ENCODE results near the gene DIP2C.
A peak's percentile ranks its signal among the peaks of the same experiment; 100 is the strongest.
"Not testable (repeated sequence)": the region's sequence is repeated elsewhere in the genome, so short reads cannot be mapped to it uniquely, and the experiment has no call there.

DIP2C gene

DNA sequence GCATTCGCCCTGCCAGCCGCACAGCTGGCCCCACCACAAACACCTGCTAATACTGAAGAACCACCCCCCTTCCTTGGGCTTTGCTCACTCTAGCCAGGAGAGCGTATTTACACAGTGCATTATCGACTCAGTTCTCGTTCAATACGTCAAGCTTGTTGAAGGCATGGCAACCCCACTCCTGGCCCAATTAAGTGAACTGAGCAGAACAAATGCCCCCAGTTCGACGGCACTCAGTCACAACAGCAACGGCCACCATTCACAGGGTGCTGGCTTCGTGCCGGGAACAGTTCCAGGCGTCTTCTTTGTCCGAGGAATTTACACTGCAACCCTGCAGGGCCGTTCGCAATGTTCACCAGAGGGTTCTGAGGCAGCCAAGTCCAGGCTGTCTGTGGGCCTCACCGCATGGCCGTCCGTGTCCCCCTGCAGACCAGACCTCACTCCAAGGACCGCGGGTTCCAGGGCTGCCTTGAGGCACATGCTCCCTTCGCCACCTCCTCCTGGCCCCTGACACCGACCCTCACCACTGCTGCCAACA is 175.3 kb downstream of the DIP2C start:
- no peak for DNase-seq (ENCODE audit: low spot score)

DNA sequence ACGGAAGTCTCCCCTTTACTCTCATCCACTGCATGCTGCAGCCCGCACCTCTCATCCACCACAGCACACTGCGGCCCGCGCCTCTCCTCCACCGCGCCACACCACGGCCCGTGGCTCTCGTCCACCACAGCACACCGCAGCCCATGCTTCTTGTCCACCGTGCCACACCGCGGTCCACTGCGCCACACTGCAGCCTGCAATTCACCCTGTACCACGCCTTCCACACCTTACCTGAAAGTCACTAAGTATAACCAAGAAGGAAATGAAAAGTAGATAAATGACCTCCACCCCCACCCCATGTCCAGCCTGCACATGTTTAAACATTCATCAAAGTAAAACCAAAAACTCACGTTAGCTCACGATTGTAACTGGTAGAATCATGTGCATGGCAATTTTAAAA is 176.1 kb downstream of the DIP2C start:
- DNase-seq (ENCODE audit: low spot score) = peak; percentile 30

DNA sequence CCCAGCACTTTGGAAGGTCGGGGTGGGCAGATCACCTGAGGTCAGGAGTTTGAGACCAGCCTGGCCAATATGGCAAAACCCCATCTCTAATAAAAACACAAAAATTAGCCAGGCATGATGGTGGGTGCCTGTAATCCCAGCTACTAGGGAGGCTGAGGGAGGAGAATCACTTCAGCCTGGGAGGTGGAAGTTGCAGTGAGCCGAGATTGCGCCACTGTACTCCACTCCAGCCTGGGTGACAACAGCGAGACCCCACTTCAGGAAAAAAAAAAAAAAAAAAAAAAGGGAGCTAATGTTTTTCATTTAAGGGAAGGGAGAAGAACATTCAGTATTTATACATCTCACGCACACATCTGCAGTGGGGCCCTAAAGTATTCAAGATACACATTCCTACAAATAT is 176.8 kb downstream of the DIP2C start:
- DNase-seq (ENCODE audit: low spot score) = not testable (repeated sequence)

DNA sequence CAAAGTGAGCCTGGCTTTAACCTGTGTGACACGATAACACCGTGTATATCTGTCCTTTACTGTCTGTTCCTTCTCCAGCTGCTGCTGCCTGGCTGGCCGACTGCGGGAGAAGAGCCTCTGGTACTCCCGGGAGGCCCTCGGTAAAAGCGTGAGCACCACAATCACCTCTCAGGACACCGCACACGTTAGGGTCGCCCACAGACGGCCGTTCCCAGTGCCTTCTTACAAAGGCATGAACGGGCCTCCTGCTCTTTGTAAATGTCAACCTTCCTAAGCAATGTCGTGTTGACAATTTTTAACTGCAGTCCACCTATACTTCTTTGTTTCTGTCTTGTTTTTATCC is 177.6 kb downstream of the DIP2C start:
- DNase-seq (ENCODE audit: low spot score) = no peak

DNA sequence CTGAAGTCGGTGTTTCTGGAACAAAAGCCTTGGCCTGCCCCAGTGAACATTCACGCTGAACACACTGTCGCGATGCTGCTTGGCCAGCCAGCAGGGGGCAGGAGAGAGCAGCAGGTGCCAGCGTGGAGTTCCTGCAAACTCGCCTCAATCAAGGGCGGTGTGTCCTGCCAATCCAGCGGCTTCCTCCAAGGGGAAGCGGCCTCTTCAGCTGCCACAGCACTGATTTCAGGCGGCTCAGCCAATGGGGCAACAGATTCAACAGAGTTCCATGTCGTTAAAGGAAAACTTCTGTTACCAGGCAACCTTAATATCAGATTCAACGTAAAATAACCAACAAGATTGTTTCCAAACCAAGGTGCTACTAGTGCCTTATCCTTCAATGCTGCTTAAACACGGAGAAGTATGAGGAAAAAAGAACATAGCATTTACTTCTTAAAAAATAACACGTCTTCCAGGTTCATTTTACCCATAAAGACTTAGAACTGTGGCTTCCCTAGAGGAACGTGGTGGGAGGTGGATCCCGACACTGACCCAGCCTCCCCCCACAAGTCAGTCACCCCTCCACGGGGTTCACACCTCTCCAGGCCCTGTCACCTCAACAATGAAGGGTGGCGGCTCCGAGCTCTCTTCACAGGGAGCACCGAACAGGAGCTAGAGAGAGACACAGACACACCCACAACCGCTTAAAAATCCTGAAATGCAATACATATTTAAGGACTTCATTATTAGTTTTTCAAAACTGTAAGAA is 178.2 kb downstream of the DIP2C start:
- DNase-seq (ENCODE audit: low spot score) = peak; percentile 94

DNA sequence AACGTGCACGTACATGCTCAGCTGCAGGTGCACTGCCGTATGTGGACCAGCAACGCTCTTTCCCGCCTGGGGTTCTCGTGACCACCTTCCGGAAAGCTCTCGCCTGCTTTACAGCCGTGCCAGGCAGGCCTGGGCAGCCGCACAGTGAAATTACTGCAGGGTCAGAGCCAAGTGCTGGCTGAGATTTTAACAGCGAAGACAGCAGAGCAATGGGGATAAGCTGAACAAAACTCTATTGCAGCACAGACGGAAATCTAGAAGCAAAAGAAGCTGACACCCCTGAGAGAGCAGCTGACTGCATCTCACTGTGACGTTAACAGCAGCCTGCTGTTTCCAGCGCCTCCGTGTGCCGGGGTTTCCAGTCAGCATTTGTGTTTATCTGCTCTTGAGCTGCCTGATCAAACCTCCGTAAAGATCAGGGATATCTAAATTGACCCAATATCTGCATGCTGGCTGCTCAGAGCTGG is 179.0 kb downstream of the DIP2C start:
- no peak for DNase-seq (ENCODE audit: low spot score)

DNA sequence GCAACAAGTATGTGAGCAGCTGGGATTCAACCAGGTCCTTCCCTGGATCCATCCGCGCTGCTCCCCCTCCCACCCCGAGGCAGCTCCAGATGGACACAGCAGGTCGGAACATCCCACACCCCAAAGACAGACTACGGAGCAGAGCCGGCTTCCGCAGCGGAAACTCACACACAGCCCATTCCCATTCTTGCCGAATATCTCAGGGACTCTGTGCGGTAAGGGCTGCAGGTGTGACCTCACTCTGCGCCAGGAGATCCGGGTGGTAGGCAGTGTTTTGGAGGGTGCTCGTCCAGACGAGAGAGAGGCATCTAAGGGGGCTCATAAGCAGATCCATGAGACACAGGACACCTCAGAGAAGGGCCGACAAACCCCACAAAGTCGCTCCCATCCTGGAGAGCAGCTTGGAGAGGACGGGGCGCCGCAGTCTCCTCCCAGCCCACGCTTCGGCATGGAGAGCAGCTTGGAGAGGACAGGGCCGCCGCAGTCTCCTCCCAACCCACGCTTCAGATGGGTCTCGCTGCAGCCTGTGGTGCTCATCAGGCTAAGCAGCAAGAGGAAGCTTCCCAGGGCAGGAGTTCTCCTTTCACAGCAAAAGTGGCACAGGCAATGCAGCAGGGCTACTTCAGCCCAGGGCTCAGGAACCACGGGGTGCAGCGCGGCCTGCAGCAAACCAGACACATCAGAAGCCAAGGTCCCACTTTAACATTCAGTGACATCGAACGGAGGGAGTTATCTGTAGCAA is 179.9 kb downstream of the DIP2C start:
- DNase-seq (ENCODE audit: low spot score) = no peak

DNA sequence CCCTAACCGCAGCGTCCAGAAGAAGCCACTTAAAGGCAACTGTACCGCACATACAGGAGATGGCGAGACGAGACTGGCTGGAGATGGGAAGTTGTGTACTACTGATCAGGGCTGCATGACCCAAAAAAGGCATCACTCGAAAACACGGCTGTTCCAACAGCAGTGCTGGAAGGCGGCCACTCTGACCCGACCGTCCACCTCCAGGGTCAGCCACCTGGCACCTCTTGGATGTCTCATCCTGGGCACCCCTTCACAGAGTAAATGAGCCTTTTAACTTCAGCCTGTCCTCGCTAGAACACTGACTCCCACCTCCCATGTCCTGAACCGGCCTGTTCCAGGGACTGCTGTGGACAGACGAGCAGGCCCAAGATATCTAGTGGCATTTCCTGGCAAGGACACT is 180.7 kb downstream of the DIP2C start:
- no peak for DNase-seq (ENCODE audit: low spot score)

DNA sequence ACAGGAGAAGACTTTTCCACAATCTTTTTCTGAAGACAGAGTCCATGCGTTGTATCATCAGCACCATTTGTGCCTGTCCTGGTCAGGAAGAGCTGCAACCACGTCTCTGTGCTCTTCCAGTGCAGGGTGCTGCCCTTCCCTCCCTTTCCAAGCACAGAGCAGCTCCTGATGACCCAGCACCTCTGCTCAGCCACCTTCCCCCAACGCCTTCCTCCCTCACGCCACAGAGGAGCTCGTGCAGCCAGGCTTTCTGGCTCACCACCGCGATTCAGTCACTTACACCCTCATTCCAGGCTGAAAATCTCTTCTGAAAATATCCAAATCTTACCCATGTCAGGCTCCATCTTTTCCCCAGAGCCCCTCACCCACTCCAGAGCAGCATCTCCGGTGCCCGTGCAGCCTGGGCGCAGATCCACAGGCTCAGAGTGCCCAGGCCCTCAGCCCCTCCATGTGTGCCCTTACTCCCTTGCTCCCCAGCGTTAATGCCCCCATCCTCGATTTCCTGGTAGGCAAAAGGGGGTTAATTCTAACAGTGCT is 181.5 kb downstream of the DIP2C start:
- DNase-seq (ENCODE audit: low spot score) = no peak

DNA sequence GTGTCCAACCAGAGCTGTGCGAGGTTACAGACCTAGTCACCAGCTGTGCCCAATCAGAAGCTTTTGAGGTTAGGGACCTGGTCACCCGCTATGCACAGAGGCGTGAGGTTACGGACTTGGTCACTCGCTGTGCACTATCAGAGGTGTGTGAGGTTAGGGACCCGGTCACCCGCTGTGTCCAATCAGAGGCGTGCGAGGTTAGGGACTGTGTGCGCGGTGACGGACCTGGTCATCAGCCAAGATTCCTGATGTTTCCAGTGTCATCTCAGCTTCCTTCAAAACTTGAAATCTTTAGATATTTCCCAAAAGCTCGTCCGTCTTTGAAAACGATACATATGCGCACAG is 182.1 kb downstream of the DIP2C start:
- no peak for DNase-seq (ENCODE audit: low spot score)

DNA sequence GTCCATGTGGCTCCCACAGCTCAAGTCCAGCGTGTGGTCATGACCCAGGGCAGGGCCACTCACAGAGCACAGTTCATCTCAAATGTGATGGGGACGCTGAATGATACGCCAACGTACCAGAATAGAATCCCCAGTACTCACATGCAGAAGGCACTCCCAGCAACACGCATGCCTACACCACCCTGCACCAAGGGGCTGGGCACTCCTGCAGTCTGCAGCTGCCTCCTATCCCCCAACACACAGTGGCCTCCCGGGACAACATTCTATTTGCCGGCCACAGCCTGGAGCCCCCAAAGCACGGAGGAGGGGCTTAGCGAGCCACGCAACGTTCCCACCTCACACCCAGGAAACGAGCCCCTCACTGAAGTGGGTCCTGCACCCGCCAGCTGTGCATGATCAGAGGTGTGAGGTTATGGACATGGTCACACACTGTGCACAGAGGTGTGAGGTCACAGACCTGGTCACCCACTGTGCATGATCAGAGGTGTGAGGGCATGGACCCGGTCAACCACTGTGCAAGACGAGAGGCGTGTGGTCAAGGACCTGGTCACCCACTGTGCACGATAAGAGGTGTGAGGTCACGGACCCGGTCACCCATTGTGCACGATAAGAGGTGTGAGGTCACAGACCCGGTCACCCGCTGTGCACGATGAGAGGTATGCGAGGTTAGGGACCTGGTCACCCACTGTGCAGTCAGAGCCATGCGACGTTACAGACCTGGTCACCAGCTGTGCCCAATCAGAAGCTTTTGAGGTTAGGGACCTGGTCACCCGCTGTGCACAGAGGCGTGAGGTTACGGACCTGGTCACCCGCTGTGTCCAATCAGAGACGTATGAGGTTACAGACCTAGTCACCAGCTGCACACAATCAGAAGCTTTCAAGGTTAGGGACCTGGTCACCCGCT is 182.8 kb downstream of the DIP2C start:
- DNase-seq (ENCODE audit: low spot score) = no peak

DNA sequence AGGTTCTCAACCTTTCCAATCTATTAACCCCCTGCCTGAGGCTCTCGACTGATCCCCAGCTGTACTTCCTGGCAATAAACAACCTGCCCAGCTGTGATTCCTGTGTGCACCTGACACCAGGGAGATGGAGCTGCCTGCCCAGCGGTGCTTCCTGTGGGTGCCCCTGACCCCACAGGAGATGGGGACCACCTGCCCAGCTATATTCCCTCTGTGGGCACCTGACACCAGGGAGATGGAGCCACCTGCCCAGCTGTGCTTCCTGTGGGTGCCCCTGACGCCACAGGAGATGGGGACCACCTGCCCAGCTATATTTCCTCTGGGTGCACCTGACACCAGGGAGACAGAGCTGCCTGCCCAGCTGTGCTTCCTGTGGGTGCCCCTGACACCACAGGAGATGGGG is 184.0 kb downstream of the DIP2C start:
- no peak for DNase-seq (ENCODE audit: low spot score)

DNA sequence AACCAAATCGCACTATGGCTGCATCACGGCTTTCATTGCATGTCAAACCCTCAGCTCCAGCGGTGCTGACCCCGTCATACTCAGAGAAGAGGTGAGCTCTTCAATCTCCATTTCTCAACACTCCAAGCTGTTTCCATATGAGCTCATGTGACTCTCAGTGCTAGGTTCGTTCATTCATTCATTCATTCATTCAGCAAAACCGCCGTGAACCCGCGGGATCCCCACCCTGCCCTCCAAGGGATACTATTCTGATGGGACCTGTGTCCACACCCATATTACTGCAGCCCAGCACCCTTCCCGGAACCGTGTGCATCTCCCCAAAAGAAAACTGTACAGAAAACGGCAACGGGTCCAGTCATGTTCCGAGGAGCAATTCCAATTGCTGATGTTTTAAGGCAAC is 184.7 kb downstream of the DIP2C start:
- DNase-seq (ENCODE audit: low spot score) = no peak

DNA sequence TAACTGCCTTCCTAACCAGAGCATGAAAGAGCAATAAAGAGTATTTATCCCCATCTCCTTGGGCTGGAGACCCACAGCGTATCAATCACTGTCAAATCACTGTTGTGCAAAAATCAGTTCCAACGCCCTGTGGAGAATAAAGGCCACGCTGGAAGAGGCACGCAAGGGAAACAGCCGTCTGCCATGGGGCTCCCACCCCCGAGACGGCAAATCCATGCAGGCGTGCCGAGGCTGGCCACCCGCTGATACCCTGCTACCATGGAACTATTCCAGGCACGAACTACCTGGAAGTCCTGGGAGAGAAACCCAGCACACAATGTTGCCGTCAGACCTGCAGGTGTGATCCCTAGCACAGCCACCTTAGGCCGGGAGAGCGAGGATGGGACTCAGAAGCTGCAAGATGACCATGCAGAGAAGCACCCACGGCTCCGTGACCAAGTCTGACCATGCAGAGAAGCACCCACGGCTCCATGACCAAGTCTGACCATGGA is 185.3 kb downstream of the DIP2C start:
- DNase-seq (ENCODE audit: low spot score) = no peak

DNA sequence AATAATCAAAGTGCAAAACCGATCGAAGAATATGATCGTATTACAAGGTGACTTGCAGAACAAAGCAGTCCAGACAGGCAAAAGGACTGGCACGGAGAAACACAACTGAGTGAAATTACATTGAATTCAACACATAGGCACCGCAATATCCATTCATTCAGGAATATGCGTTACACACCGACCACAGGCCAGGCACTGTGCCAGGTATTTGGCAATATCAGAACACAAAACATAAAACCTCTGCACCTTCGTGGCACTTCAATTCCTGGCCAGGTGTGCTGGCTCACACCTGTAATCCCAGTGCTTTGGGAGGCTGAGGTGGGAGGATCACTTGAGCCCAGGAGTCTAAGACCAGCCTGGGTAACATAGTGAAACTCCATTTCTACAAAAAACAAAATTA is 187.9 kb downstream of the DIP2C start:
- no peak for DNase-seq (ENCODE audit: low spot score)

DNA sequence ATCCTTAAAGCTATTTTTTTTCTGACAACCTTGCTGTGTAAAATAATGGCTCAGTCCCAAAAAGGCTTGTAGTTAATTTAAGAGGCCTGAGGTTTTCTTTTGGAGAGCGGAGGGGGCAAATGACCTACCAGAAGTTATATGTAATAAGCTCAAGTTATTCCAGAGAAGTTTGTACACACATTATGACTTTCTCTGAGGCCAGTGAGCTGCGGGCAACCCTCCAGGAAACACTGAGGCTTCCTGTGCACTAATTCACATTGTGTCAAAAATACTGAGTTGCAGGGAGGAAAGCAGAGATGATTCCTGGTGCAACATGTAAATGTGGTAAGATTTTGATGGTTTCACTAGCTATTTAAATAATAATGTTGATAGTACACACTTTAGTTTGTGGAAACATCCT is 188.6 kb downstream of the DIP2C start:
- no peak for DNase-seq (ENCODE audit: low spot score)

DNA sequence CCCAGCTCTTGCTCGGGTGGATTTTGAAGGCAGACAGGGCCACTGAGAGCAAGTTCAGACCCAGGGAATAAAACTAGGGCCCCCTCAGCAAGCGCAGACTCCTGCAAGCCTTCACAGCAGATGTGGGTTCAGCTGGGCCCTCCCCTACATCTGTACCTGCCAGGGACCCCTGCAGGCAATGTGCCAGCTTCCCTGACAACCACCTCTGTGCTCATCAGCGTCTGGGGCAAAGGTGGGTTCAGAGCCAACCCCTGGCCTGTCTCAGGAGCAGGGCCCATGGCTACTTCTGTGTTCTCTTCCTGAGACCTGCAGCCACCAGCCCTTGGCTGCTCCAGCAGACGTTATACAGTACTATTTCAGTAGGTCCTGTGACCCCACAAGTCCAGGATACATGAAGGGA is 189.5 kb downstream of the DIP2C start:
- DNase-seq (ENCODE audit: low spot score) = no peak

DNA sequence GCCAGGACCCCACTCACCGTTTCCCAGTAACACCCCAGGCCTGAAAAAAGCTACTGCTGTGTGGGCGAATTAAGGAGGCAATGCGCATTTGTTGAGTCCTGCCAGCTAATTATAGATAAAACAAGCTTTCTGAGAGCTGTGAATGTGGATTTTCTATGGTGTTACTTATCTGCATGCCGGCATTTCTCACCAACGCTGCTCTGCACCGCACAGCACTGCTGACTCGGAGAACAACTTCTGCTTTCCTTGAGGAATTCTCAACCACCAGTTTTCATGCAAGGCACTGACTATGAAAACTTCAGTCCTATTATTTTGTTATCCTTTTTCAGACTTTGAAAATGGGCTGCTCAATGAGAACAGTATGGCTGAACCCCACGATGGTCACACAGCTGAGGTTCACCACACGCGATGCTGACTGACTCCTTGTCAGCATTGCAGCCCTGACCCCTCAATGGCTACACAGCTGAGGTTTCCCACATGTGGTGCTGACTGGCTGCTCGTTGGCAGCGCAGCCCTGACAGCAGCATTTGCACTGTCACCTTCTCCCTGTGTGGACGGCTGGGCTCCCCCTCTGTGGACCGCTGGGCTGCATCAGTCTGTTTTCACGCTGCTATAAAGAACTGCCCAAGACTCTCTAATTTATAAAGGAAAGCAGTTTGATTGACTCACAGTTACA is 190.6 kb downstream of the DIP2C start:
- DNase-seq (ENCODE audit: low spot score) = no peak

DNA sequence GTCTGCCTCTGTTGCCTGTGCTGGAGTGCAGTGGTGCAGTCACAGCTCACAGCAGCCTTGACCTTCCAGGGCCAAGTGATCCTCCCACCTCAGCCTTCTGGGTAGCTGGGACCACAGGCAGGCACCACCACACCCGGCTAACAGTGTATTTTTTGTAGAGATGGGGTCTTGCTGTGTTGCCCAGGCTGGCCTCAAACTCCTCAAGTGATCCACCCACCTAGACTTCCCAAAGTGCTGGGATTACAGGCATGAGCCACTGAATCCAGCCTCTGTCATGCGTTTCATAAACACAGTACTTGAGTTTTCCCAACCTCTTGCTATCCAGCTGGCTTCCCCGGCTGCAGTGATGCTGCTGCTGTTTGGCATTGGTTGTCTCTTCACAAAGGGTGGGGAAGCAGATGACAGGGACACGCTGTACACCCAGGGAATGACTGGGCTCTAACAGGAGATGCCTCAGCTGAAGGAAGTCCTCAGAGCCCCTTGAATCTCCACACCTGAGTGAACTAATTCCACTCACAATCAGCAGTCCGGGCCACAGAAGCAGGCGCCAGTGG is 191.5 kb downstream of the DIP2C start:
- no peak for DNase-seq (ENCODE audit: low spot score)

DNA sequence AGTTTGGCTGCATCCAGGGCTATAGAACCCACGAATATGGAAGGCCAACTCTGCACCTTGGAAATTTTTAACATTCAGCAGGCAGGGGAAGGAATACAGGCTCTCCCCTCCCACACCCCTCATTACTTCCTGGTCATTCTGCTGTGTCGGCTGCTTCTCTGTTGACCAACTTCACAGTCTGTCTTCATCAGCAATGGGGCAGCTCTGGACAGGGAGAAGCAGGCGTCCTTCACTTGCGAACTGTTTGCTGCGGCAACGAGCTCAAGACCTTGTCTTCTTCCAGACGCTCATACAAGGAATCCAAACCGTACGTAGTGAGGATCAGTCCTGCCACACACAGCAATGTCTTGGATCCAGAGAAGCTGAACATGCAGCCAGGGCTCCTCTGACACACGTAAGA is 192.2 kb downstream of the DIP2C start:
- DNase-seq (ENCODE audit: low spot score) = no peak

DNA sequence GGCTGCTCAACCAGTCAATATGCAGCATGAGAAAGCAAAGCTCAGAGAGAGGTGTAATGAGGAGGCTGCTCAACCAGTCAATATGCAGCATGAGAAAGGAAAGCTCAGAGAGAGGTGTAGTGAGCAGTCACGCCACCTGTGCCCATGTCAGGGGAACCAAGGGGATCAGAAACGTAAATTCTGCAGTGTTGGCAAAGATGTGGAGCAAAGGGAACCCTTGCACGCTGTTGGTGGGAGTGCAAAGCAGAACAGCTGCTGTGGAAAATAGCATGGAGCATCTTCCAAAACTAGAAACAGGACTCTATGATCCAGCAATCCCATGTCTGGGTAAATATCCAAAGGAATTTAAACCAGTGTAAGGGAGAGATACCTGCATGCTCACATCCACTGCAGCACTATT is 194.9 kb downstream of the DIP2C start:
- no peak for DNase-seq (ENCODE audit: low spot score)

All from kidney tubule cell (primary cell).